Thoracic aorta (tissue), 2 donors: ENCODE results near the gene BSND. TPM values are rescaled to one million over a fixed set of nuclear protein-coding genes. Genes with fewer than 3 reads are reported as not detected.

Source experiments
- ATAC-seq: fragments of 150-250 bp; one replicate; pipeline ENCODE4 v1.8.0; 2017; ENCODE audit warnings: low read depth; ENCODE audit not compliant: insufficient number of reproducible peaks, low FRiP score
- DNase-seq: peaks from one replicate; pipeline ENCODE4 v3.0.0-alpha.2; 2020; ENCODE audit warnings: low spot score
- H3K27ac ChIP-seq, 2 donors: fragments of 200-600 bp; sonication (generic); 1 replicate in 1 of 2; 2 replicates in 1 of 2; pipeline ENCODE4 v1.5.1; 2016; ENCODE audit warnings: mild to moderate bottlenecking in 2 of 2, moderate library complexity in 2 of 2
- H3K27me3 ChIP-seq: fragments of 200-600 bp; sonication (generic); replicated peaks from 2 replicates; pipeline ENCODE4 v1.6.0; 2016; ENCODE audit warnings: mild to moderate bottlenecking; ENCODE audit not compliant: insufficient read depth
- H3K36me3 ChIP-seq: fragments of 200-600 bp; sonication (generic); one replicate; pipeline ENCODE4 v1.5.1; 2016
- H3K4me1 ChIP-seq, 2 donors: fragments of 200-600 bp; sonication (generic); 1 replicate in 1 of 2; 2 replicates in 1 of 2; pipeline versions ENCODE4 v1.5.1 to v1.6.0; 2016; ENCODE audit warnings: low read depth in 2 of 2, mild to moderate bottlenecking in 1 of 2; ENCODE audit not compliant: control insufficient read depth in 1 of 2
- H3K4me3 ChIP-seq: fragments of 200-600 bp; sonication (generic); 2 replicates; pipeline ENCODE4 v1.5.1; 2016; ENCODE audit warnings: mild to moderate bottlenecking
- H3K9me3 ChIP-seq: fragments of 200-600 bp; sonication (generic); 2 replicates; pipeline ENCODE4 v1.5.1; 2016
- total RNA-seq, 2 donors: library from RNA; depleted of rRNA; stranded (reverse); fragments of >200 nt; gene quantifications; one replicate each; pipeline versions ENCODE4 v1.1.0 to v1.2.3, GENCODE V29; 2016
- TF ChIP-seq, protein P1 (sequence below): fragments of 200-600 bp; sonication (generic); IDR thresholded peaks from one replicate; pipeline ENCODE4 v1.5.1; 2019; ENCODE audit warnings: antibody characterized with exemption

Gene BSND
- total RNA-seq, 2 donors from 2014 or later, result not detected

DNA sequence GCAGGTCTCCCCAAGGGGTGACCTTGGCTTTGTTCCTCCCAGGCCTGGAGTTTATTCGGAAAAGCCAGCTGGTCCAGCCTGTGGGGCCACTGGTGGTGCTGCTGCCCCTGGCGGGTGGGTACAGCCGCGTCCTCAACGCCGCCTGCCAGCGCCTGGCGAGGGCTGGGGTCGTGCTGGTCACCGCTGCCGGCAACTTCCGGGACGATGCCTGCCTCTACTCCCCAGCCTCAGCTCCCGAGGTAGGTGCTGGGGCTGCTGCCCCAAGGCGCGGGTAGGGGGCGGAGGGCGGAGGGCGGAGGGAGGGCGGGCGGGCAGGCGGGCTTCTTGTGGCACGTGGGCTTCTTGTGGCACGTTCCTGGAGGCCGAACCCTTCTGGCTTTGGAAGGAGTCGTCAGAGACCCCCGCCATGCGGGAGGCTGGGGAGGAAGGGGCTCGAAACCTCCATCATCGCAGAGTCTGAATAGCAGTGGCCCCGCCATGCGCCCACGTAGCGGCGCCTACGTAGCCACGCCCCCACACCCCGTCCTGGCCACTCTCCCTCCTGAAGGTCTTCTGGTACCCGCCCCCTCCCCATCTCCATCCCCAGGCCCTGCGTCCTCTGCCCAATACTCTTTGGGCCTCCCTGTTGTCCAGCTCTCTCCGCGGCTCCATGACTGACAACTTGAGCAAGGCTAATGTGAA, 57.4 kb downstream of the BSND start:
- Histone ChIP-seq H3K4me1 (no peaks in the 10 kb centered on the region), H3K27me3 (no peaks in the 10 kb centered on the region), H3K4me3 (no peak overlapping the region), H3K9me3 (no peaks in the 10 kb centered on the region), H3K36me3 (no peaks in the 10 kb centered on the region), H3K27ac (no peak overlapping the region)
- DNase-seq (no peak), ATAC-seq (no peak)
- TF ChIP-seq, protein P1, sequence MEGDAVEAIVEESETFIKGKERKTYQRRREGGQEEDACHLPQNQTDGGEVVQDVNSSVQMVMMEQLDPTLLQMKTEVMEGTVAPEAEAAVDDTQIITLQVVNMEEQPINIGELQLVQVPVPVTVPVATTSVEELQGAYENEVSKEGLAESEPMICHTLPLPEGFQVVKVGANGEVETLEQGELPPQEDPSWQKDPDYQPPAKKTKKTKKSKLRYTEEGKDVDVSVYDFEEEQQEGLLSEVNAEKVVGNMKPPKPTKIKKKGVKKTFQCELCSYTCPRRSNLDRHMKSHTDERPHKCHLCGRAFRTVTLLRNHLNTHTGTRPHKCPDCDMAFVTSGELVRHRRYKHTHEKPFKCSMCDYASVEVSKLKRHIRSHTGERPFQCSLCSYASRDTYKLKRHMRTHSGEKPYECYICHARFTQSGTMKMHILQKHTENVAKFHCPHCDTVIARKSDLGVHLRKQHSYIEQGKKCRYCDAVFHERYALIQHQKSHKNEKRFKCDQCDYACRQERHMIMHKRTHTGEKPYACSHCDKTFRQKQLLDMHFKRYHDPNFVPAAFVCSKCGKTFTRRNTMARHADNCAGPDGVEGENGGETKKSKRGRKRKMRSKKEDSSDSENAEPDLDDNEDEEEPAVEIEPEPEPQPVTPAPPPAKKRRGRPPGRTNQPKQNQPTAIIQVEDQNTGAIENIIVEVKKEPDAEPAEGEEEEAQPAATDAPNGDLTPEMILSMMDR, result no peak

GRCh38 chr1:55056632-55056992, 57.9 kb downstream of the BSND start:
- Histone ChIP-seq H3K27ac (no peak overlapping the region), H3K27me3 (no peaks in the 10 kb centered on the region), H3K36me3 (no peaks in the 10 kb centered on the region), H3K4me3 (no peak overlapping the region), H3K9me3 (no peaks in the 10 kb centered on the region), H3K4me1 (peaks cover 0 to 5% of the 10 kb centered on the region in 2 donors)
- TF ChIP-seq, protein P1, result no peak
- DNase-seq, result no peak
- no peak for ATAC-seq

GRCh38 chr1:55057270-55057955, 58.7 kb downstream of the BSND start:
- TF ChIP-seq, protein P1, result no peak
- DNase-seq (no peak), ATAC-seq (no peak)
- no peak overlapping the region for H3K27ac ChIP-seq
- H3K4me1 ChIP-seq, result peaks cover 0 to 12% of the 10 kb centered on the region in 2 donors
- no peaks in the 10 kb centered on the region for H3K36me3 ChIP-seq
- H3K9me3 ChIP-seq, result no peaks in the 10 kb centered on the region
- H3K4me3 ChIP-seq, result no peak overlapping the region
- H3K27me3 ChIP-seq, result no peaks in the 10 kb centered on the region

GRCh38 chr1:55057956-55058298, 59.2 kb downstream of the BSND start:
- Histone ChIP-seq H3K36me3 (no peaks in the 10 kb centered on the region), H3K27me3 (no peaks in the 10 kb centered on the region), H3K4me1 (peaks cover 0 to 15% of the 10 kb centered on the region in 2 donors), H3K9me3 (no peaks in the 10 kb centered on the region), H3K4me3 (no peak overlapping the region), H3K27ac (no peak overlapping the region)
- TF ChIP-seq, protein P1, result no peak
- DNase-seq (no peak), ATAC-seq (no peak)

DNA sequence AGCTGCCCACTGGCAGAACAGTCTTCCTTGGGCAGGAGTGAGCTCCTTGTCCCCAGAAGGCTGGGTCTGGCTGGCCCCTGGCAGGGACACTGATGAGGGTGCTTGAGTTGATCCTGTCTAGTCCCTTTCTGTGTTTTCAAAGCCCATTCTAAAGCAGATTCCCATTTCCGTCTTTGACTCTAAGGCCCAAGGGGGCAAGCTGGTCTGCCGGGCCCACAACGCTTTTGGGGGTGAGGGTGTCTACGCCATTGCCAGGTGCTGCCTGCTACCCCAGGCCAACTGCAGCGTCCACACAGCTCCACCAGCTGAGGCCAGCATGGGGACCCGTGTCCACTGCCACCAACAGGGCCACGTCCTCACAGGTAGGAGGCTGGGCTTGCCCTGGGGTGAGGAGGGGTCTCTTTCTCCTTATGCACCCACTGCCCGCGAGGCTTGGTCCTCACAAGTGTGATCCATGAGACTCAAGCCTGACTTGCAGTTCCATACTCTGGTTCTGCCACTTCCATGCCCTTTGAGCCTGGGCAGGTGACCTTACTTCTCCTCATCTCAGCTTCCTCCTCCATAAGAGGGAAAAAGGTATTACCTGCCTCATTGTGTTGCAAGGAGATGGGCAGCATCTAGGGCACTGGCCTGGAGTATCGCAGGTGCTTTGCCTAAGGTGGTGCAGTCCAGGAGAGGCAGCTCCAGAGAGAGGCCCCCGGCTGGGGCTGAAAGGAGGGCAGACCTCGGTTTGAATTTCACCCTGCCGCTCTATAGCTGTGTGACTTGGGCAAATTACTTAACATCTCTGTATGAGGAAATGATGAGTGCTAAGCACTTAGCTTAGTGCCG, 60.8 kb downstream of the BSND start:
- TF ChIP-seq, protein P1, result no peak
- H3K9me3 ChIP-seq, result no peaks in the 10 kb centered on the region
- no peak overlapping the region for H3K27ac ChIP-seq
- H3K27me3 ChIP-seq, result no peaks in the 10 kb centered on the region
- H3K4me1 ChIP-seq, result peaks cover 5 to 25% of the 10 kb centered on the region in 2 donors
- no peaks in the 10 kb centered on the region for H3K36me3 ChIP-seq
- ATAC-seq, result no peak
- no peak overlapping the region for H3K4me3 ChIP-seq
- no peak for DNase-seq
